CD4-positive, alpha-beta memory T cell (primary cell): Measurements from ENCODE around the gene KAT8. TPM values are rescaled to one million over a fixed set of nuclear protein-coding genes. Genes with fewer than 3 reads are reported as not detected.

ENCODE experiments used
- CTCF ChIA-PET: fragments of 350-600 bp; sonication (Branson Sonifier 250); formaldehyde crosslinking; loops from one replicate; lab custom pipeline; 2021; ENCODE audit warnings: inconsistent platforms; ENCODE audit not compliant: partially characterized antibody; lab: Charles Lee
- POLR2A ChIA-PET: fragments of 350-600 bp; sonication (Branson Sonifier 250); formaldehyde crosslinking; loops from one replicate; lab custom pipeline; 2021; ENCODE audit not compliant: partially characterized antibody; lab: Charles Lee
- DNase-seq, 5 donors: peaks; one replicate each; pipeline versions ENCODE4 v3.0.0 to v3.0.0-alpha.2; 2020 to 2022; ENCODE audit warnings: mixed read lengths in 1 of 5
- H3K27ac ChIP-seq: one replicate; pipeline ENCODE4 v1.7.0; 2013; ENCODE audit warnings: low read depth, low read length
- H3K27me3 ChIP-seq: 2 replicates; pipeline ENCODE4 v1.7.0; 2013; ENCODE audit warnings: mild to moderate bottlenecking, low read length, moderate library complexity; ENCODE audit not compliant: insufficient read depth
- H3K36me3 ChIP-seq: 2 replicates; pipeline ENCODE4 v1.7.0; 2013; ENCODE audit warnings: mild to moderate bottlenecking, low read length, moderate library complexity; ENCODE audit not compliant: insufficient read depth
- H3K4me1 ChIP-seq: 2 replicates; pipeline ENCODE4 v1.7.0; 2013; ENCODE audit warnings: mild to moderate bottlenecking, low read length, moderate library complexity; ENCODE audit not compliant: insufficient read depth
- H3K4me3 ChIP-seq, 2 donors: one replicate each; pipeline ENCODE4 v1.7.0; 2013; ENCODE audit warnings: low read length in 2 of 2, mild to moderate bottlenecking in 1 of 2
- H3K9me3 ChIP-seq, 2 donors: one replicate each; pipeline ENCODE4 v1.7.0; 2013; ENCODE audit warnings: low read length in 2 of 2, control low read depth in 1 of 2; ENCODE audit not compliant: control insufficient read depth in 1 of 2
- H3K27ac Mint-ChIP-seq, 7 donors: one replicate each; pipeline ENCODE4 v1.8.0; 2020 to 2021; ENCODE audit warnings: mixed read lengths in 7 of 7, mild to moderate bottlenecking in 6 of 7, inconsistent platforms in 3 of 7, moderate library complexity in 3 of 7
- H3K27me3 Mint-ChIP-seq, 2 donors: one replicate each; pipeline ENCODE4 v1.8.0; 2020 to 2021; ENCODE audit warnings: mixed read lengths in 2 of 2
- H3K36me3 Mint-ChIP-seq, 2 donors: one replicate each; pipeline ENCODE4 v1.8.0; 2020 to 2021; ENCODE audit warnings: mixed read lengths in 2 of 2, inconsistent platforms in 1 of 2, mild to moderate bottlenecking in 1 of 2
- H3K4me1 Mint-ChIP-seq, 4 donors: one replicate each; pipeline ENCODE4 v1.8.0; 2020 to 2021; ENCODE audit warnings: mixed read lengths in 4 of 4, mild to moderate bottlenecking in 1 of 4
- H3K4me3 Mint-ChIP-seq, 8 donors: one replicate each; pipeline ENCODE4 v1.8.0; 2020 to 2021; ENCODE audit warnings: mixed read lengths in 8 of 8, mild to moderate bottlenecking in 7 of 8, moderate library complexity in 6 of 8, inconsistent platforms in 3 of 8
- H3K9me3 Mint-ChIP-seq, 8 donors: one replicate each; pipeline ENCODE4 v1.8.0; 2020 to 2021; ENCODE audit warnings: mixed read lengths in 8 of 8, mild to moderate bottlenecking in 5 of 8, inconsistent platforms in 3 of 8, moderate library complexity in 1 of 8
- intact Hi-C: fragments of 100-400 bp; cut with micrococcal nuclease; formaldehyde crosslinking; loops from one replicate; pipeline ENCODE4 v1.15.1; 2023
- polyA plus RNA-seq, 2 donors: library from polyadenylated mRNA; unstranded; fragments of 300-500 nt; fragmentation: Illumina TruSeq; gene quantifications; one replicate each; pipeline ENCODE4 v1.2.3, GENCODE V29; 2021
- total RNA-seq, 2 experiments: library from RNA; stranded (reverse); gene quantifications; one replicate each; pipeline ENCODE4 v1.2.3, GENCODE V29; 2021

KAT8 gene
- total and polyA plus RNA-seq, 4 experiments from 2014 or later: 37.5 to 94.2 (median 79.8) TPM

DNA sequence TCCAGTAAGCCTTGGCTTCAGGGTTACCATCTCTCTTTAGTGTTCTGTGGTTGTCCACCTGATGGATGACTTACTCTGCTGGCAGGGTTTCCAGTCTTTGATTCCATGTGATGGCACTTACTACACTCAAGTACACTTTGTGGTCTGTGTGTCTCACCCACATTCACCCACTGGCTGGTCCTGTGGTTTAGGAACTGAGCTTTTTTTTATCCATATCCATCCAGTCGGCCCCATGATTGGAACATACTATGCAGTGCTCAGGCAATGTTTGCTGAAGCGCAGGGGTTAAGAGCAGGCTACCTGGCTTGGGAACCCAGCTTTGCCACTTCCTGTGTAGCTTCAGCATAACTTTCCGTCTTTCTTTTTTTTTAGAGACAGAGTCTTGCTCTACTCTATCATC is 59.7 kb downstream of the KAT8 start:
- intact Hi-C loops: loop anchor here (5.0 kb wide), 1 partner anchor 85 kb away; the partner anchor contains the start of gene VKORC1
- Histone ChIP-seq H3K27ac (peak overlapping the region; percentile 26), H3K27me3 (no peaks in the 10 kb centered on the region), H3K4me1 (peaks cover 40% of the 10 kb centered on the region), H3K4me3 (peak overlapping the region; percentile 35 to 39), H3K36me3 (peaks cover 4% of the 10 kb centered on the region), H3K9me3 (no peaks in the 10 kb centered on the region)
- peak overlapping the region; percentile 73 to 90 (median 85) for H3K4me3 Mint-ChIP-seq
- peaks cover 21 to 50% (median 31%) of the 10 kb centered on the region in 4 donors for H3K4me1 Mint-ChIP-seq
- peak; percentile 59 to 80 (median 64) for DNase-seq
- ChIA-PET CTCF (interaction anchor here (1.0 to 2.5 kb wide), 8 partner anchors 17 to 283 kb away, joined by 3 to 32 read pairs (median 6); partner anchors contain the start of gene PYCARD), POLR2A (interaction anchor here (0.6 to 6.1 kb wide), 13 partner anchors 9 to 692 kb away, joined by 3 to 195 read pairs (median 4); partner anchors contain the start of genes FBRS, KAT8, PYCARD and ZNF646)
- peaks cover 7 to 27% of the 10 kb centered on the region in 2 donors for H3K36me3 Mint-ChIP-seq
- peak overlapping the region; percentile 76 to 99 (median 87) for H3K27ac Mint-ChIP-seq
- no peaks in the 10 kb centered on the region for H3K27me3 Mint-ChIP-seq
- H3K9me3 Mint-ChIP-seq: peaks cover 0 to 11% (median 0%) of the 10 kb centered on the region in 8 donors

DNA sequence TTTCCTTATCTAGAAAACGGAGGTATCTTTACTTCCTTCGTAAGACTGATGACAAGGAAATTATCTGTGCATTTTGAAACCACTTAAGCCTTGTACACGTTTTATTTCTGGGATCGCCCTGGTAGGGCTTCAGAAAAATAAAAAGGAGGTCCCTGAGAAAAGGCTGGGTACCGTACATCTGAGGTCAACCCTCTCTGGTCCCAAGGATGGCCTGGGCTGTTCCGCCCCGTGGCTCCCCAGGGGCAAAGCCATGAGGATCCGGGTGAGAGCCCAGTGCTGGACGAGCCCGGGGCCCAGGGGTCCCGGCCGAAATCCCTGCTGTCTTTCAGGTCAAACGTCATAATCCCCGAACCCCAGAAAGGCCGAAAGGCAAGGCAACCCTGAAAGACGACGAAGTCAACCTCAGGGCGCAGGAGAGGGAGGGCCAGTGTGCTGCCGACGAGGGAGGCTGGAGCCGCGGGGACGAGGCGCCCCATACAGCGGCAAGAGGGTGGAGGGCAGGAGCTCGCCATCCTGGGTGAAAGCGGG is 61.8 kb downstream of the KAT8 start:
- peaks cover 28 to 47% of the 10 kb centered on the region in 2 donors for H3K36me3 Mint-ChIP-seq
- peaks cover 38 to 72% (median 50%) of the 10 kb centered on the region in 4 donors for H3K4me1 Mint-ChIP-seq
- peak overlapping the region; percentile 42 to 96 for H3K4me3 ChIP-seq
- H3K27me3 Mint-ChIP-seq: no peaks in the 10 kb centered on the region
- H3K4me1 ChIP-seq: peaks cover 62% of the 10 kb centered on the region
- H3K9me3 Mint-ChIP-seq: peaks cover 0 to 14% (median 0%) of the 10 kb centered on the region in 8 donors
- peak overlapping the region; percentile 88 to 100 (median 99) for H3K27ac Mint-ChIP-seq
- peak overlapping the region; percentile 97 to 99 (median 98) for H3K4me3 Mint-ChIP-seq
- intact Hi-C loops: loop anchor here (1.0 to 5.0 kb wide), 4 partner anchors 24 to 146 kb away; partner anchors contain the start of genes KAT8, PYCARD, STX4 and VKORC1
- H3K9me3 ChIP-seq: no peaks in the 10 kb centered on the region
- peak overlapping the region; percentile 89 for H3K27ac ChIP-seq
- POLR2A ChIA-PET: interaction anchor here (0.5 to 6.1 kb wide), 39 partner anchors 8 to 694 kb away, joined by 3 to 195 read pairs (median 5); partner anchors contain the start of genes ARMC5, FBRS, KAT8 and PYCARD
- CTCF ChIA-PET: interaction anchor here (0.6 to 2.5 kb wide), 3 partner anchors 37 to 230 kb away, joined by 3 to 32 read pairs (median 12); no protein-coding TSS in a partner anchor
- peak in 1 of 5 donors; percentile 43 for DNase-seq
- H3K27me3 ChIP-seq: no peaks in the 10 kb centered on the region
- H3K36me3 ChIP-seq: peaks cover 24% of the 10 kb centered on the region

DNA sequence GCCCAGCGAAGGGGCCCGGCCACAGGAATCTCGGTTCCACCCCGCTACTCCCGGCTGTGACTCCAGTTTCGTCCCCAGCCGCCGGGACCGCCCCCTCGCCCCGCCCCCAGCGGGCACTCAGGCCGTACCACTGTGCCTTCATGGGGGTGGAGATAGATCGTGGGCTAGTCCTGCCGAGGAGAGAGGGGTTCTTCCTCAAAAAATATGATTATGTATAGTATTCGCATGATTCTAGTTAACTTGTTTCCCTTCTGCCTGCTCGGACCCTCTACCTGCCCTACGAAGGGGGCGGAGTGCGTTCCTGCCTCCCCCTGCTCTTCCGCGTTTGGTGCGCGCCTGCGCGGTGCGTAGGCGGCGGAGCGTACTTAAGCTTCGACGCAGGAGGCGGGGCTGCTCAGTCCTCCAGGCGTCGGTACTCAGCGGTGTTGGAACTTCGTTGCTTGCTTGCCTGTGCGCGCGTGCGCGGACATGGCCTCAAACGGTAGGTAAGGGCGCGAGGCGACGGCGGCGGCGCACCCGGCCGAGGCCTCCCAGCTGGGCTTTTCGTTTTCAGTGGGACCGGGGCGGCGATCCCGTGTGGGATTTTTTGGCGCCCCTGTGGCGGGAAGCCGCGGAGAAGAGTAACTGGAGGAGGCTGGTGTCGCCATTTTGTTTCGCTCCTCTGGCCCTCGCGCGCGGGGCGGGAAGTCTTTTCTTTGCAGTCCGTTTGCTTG is 62.4 kb downstream of the KAT8 start, which contains the start of gene FUS:
TSS of gene FUS (plus strand) at position 393 of the 713 bp plus-strand sequence. CDS start at position 469, 76 bp downstream.
- CTCF ChIA-PET: interaction anchor here (1.2 to 1.8 kb wide), 2 partner anchors 19 to 37 kb away, joined by 3 to 12 read pairs; no protein-coding TSS in a partner anchor
- Mint-ChIP-seq H3K9me3 (peaks cover 0 to 14% (median 0%) of the 10 kb centered on the region in 8 donors), H3K36me3 (peaks cover 32 to 52% of the 10 kb centered on the region in 2 donors), H3K27me3 (no peaks in the 10 kb centered on the region), H3K4me3 (peak within 1 kb of the TSS; percentile 97 to 99 (median 98)), H3K27ac (peak within 1 kb of the TSS; percentile 95 to 100 (median 99)), H3K4me1 (peaks cover 41 to 77% (median 54%) of the 10 kb centered on the region in 4 donors)
- POLR2A ChIA-PET: interaction anchor here (0.5 to 6.1 kb wide), 50 partner anchors 9 to 698 kb away, joined by 3 to 195 read pairs (median 4); partner anchors contain the start of genes ARMC5, FBRS, KAT8 and ORAI3
- intact Hi-C loops: loop anchor here (1.0 to 5.0 kb wide), 6 partner anchors 23 to 147 kb away; partner anchors contain the start of genes KAT8, PYCARD, STX4 and VKORC1
- Histone ChIP-seq H3K27me3 (no peaks in the 10 kb centered on the region), H3K36me3 (peaks cover 28% of the 10 kb centered on the region), H3K4me3 (peak within 1 kb of the TSS; percentile 96 to 97), H3K27ac (peak within 1 kb of the TSS; percentile 89), H3K9me3 (no peaks in the 10 kb centered on the region), H3K4me1 (peaks cover 66% of the 10 kb centered on the region)
- peak; percentile 89 to 95 (median 94) for DNase-seq

Other genes with a start within 250 kb of the KAT8 start
- 10 to 100 TPM; 25.5 to 27.3 TPM for gene BCL7C, start 223.6 kb upstream of the KAT8 start, total RNA-seq
- gene BCL7C, start 223.6 kb upstream of the KAT8 start, polyA plus RNA-seq: 10 to 100 TPM; 45.4 to 53.1 TPM
- gene CTF1, start 221.1 kb upstream of the KAT8 start, total RNA-seq: under 1 TPM; 0.19 to 0.26 TPM
- not detected for gene CTF1, start 221.1 kb upstream of the KAT8 start, polyA plus RNA-seq
- gene FBXL19, start 194.1 kb upstream of the KAT8 start, total RNA-seq: 10 to 100 TPM; 15.6 to 15.8 TPM
- gene FBXL19, start 194.1 kb upstream of the KAT8 start, polyA plus RNA-seq: under 1 TPM in 1 of 2 donors, not detected in 1; 0.16 TPM
- gene ORAI3, start 168.6 kb upstream of the KAT8 start, total RNA-seq: 10 to 100 TPM; 19.3 to 22.0 TPM
- gene ORAI3, start 168.6 kb upstream of the KAT8 start, polyA plus RNA-seq: 10 to 100 TPM; 16.2 to 17.5 TPM
- gene SETD1A, start 159.9 kb upstream of the KAT8 start, total RNA-seq: 10 to 100 TPM; 32.1 to 33.2 TPM
- gene SETD1A, start 159.9 kb upstream of the KAT8 start, polyA plus RNA-seq: 1 to 10 TPM in 1 of 2 donors, not detected in 1; 5.6 TPM
- 1 to 10 TPM; 3.6 to 4.3 TPM for gene HSD3B7, start 132.5 kb upstream of the KAT8 start, total RNA-seq
- 1 to 10 TPM in 1 of 2 donors, under 1 TPM in 1; 0.08 to 1.2 TPM for gene HSD3B7, start 132.5 kb upstream of the KAT8 start, polyA plus RNA-seq
- gene STX1B, start 107.0 kb upstream of the KAT8 start, total RNA-seq: 1 to 10 TPM; 1.5 to 2.4 TPM
- gene STX1B, start 107.0 kb upstream of the KAT8 start, polyA plus RNA-seq: not detected
- gene STX4, start 84.1 kb upstream of the KAT8 start, total RNA-seq: 100 to 1,000 TPM; 106 to 111 TPM
- gene STX4, start 84.1 kb upstream of the KAT8 start, polyA plus RNA-seq: 10 to 100 TPM; 21.2 to 33.0 TPM
- 10 to 100 TPM; 11.7 to 13.6 TPM for gene ZNF668, start 43.4 kb upstream of the KAT8 start, total RNA-seq
- gene ZNF668, start 43.4 kb upstream of the KAT8 start, polyA plus RNA-seq: 1 to 10 TPM; 3.0 to 6.8 TPM
- gene ZNF646, start 43.2 kb upstream of the KAT8 start, total RNA-seq: 10 to 100 TPM; 46.9 to 47.0 TPM
- gene ZNF646, start 43.2 kb upstream of the KAT8 start, polyA plus RNA-seq: 1 to 10 TPM in 1 of 2 donors, under 1 TPM in 1; 0.77 to 8.9 TPM
- gene PRSS53, start 28.7 kb upstream of the KAT8 start, total RNA-seq: 10 to 100 TPM; 13.3 to 13.5 TPM
- under 1 TPM; 0.43 to 0.69 TPM for gene PRSS53, start 28.7 kb upstream of the KAT8 start, polyA plus RNA-seq
- gene VKORC1, start 22.9 kb upstream of the KAT8 start, total RNA-seq: 10 to 100 TPM; 48.9 to 51.3 TPM
- 100 to 1,000 TPM in 1 of 2 donors, 10 to 100 TPM in 1; 93.7 to 114 TPM for gene VKORC1, start 22.9 kb upstream of the KAT8 start, polyA plus RNA-seq
- 10 to 100 TPM; 17.0 to 21.1 TPM for gene BCKDK, start 9.3 kb upstream of the KAT8 start, total RNA-seq
- 10 to 100 TPM; 22.3 to 24.3 TPM for gene BCKDK, start 9.3 kb upstream of the KAT8 start, polyA plus RNA-seq
- gene PRSS8, start 18.1 kb downstream of the KAT8 start, total RNA-seq: not detected
- gene PRSS8, start 18.1 kb downstream of the KAT8 start, polyA plus RNA-seq: under 1 TPM in 1 of 2 donors, not detected in 1; 0.33 TPM
- gene PRSS36, start 32.4 kb downstream of the KAT8 start, total RNA-seq: under 1 TPM; 0.33 to 0.67 TPM
- gene PRSS36, start 32.4 kb downstream of the KAT8 start, polyA plus RNA-seq: under 1 TPM; 0.47 to 0.94 TPM
- gene FUS, start 62.5 kb downstream of the KAT8 start, total RNA-seq: 100 to 1,000 TPM; 500 to 536 TPM
- gene FUS, start 62.5 kb downstream of the KAT8 start, polyA plus RNA-seq: 100 to 1,000 TPM in 1 of 2 donors, 10 to 100 TPM in 1; 88.1 to 163 TPM
- 10 to 100 TPM; 25.9 to 26.6 TPM for gene PYCARD, start 85.1 kb downstream of the KAT8 start, total RNA-seq
- gene PYCARD, start 85.1 kb downstream of the KAT8 start, polyA plus RNA-seq: 10 to 100 TPM; 52.4 to 60.6 TPM
- gene TRIM72, start 96.5 kb downstream of the KAT8 start, total RNA-seq: not detected
- not detected for gene TRIM72, start 96.5 kb downstream of the KAT8 start, polyA plus RNA-seq
- not detected for gene PYDC1, start 99.5 kb downstream of the KAT8 start, total RNA-seq
- gene PYDC1, start 99.5 kb downstream of the KAT8 start, polyA plus RNA-seq: not detected
- gene ITGAM, start 142.3 kb downstream of the KAT8 start, total RNA-seq: 1 to 10 TPM; 1.4 to 2.2 TPM
- 1 to 10 TPM; 2.0 to 2.1 TPM for gene ITGAM, start 142.3 kb downstream of the KAT8 start, polyA plus RNA-seq
- 1 to 10 TPM; 4.6 to 6.3 TPM for gene ITGAX, start 237.5 kb downstream of the KAT8 start, total RNA-seq
- under 1 TPM in 1 of 2 donors, not detected in 1; 0.09 TPM for gene ITGAX, start 237.5 kb downstream of the KAT8 start, polyA plus RNA-seq